OCI-M2 (cell line): ENCODE data around the gene SOX15.

Source experiments
- DNase-seq: peaks from one replicate; lab custom pipeline; 2025; ENCODE audit not compliant: unreplicated experiment; lab: John Stamatoyannopoulos, UW

The SOX15 gene

DNA sequence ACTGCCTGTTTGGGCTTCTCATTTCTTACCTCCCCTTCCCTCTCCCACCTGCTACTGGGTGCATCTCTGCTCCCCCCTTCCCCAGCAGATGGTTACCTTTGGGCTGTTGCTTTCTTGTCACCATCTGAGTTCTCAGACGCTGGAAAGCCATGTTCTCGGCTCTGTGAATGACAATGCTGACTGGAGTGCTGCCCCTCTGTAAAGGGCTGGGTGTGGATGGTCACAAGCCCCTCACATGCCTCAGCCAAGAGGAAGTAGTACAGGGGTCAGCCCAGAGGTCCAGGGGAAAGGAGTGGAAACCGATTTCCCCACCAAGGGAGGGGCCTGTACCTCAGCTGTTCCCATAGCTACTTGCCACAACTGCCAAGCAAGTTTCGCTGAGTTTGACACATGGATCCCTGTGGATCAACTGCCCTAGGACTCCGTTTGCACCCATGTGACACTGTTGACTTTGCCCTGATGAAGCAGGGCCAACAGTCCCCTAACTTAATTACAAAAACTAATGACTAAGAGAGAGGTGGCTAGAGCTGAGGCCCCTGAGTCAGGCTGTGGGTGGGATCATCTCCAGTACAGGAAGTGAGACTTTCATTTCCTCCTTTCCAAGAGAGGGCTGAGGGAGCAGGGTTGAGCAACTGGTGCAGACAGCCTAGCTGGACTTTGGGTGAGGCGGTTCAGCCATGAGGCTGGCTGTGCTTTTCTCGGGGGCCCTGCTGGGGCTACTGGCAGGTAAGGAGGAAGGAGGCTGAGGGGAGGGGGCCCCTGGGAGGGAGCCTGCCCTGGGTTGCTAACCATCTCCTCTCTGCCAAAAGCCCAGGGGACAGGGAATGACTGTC is 10.7 kb downstream of the SOX15 start, which contains the start of gene CD68:
CD68 (plus strand) TSS at position 638 of the 833 bp plus-strand sequence; CDS start at position 678, 40 bp downstream.
- DNase-seq: peak; percentile 69

DNA sequence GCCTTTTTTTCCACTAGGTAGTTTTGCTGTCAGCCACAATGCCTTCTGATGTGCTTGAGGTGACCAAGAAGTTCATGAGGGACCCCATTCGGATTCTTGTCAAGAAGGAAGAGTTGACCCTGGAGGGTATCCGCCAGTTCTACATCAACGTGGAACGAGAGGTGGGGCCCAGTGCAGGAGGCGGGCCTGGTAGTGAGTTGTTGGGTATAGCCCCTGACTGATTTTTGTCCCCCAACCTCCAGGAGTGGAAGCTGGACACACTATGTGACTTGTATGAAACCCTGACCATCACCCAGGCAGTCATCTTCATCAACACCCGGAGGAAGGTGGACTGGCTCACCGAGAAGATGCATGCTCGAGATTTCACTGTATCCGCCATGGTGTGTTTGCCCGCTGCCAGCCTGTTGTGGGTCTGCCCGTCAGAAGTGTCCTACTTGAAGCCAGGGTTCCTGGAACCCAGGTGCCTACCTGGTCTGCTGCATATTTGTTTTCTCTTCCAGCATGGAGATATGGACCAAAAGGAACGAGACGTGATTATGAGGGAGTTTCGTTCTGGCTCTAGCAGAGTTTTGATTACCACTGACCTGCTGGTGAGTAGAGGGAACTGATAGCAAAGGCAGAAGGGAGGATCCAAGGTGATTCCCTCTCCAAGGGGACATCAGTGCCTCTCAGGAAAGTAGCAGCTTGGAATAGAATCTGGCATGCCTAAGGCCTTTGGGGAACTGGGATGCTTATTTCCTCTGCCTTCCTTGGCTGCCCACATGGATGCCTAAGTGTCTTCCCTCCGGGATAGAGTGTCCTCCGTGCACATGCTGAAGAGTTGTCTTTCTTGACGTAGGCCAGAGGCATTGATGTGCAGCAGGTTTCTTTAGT is 12.3 kb downstream of the SOX15 start:
- no peak for DNase-seq

DNA sequence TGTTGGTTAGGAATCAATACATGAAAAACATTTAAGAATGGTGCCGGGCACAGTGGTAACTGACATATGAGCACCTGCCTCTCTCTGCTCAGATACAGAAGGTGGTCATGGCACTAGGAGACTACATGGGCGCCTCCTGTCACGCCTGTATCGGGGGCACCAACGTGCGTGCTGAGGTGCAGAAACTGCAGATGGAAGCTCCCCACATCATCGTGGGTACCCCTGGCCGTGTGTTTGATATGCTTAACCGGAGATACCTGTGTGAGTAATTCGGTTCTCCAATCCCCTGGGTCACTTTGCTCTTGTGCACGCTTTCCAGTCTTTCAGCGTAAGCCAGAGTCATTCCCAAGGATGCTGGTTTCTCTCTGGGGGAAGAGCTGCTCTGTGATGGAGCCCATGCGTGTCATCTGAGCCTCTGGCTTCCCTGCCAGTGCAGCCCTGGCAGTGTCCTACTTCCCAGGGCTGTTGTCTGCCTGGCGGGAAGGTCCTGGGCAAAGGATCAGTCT is 13.4 kb downstream of the SOX15 start:
- DNase-seq: no peak

DNA sequence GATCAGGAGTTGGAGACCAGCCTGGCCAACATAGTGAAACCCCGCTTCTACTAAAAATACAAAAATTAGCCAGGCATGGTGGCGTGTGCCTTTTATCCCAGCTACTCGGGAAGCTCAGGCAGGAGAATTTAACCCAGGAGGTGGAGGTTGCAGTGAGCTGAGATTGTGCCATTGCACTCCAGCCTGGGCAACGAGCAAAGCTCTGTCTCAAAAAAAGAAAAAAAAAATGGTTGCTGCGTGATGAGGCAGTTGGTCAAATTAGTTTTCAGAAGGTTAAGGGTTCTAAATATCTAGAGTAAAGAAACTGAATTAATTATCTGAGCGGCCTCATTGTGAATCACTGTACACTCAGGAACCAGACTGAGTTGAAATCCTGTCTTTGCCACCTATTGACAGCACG is 13.9 kb downstream of the SOX15 start:
- DNase-seq: no peak

DNA sequence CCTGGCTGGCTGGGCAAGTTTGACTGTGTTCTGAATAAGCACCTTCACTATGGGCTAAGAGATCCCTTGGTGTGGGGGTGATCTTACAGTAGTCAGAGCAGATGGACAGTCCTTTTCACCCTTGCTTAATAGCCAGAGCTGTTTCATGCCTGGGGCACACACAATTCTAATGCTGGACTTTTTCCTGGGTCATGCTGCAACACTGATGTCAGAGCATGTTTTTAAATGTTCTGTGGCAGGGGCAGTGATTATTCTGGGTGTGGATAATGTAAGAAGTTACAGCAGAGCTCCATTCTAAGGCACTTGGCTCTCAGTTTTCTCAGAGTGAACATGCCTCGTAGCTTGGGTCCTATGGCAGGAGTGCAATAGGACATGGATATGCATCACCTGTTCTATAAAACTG is 14.4 kb downstream of the SOX15 start:
- DNase-seq: no peak

DNA sequence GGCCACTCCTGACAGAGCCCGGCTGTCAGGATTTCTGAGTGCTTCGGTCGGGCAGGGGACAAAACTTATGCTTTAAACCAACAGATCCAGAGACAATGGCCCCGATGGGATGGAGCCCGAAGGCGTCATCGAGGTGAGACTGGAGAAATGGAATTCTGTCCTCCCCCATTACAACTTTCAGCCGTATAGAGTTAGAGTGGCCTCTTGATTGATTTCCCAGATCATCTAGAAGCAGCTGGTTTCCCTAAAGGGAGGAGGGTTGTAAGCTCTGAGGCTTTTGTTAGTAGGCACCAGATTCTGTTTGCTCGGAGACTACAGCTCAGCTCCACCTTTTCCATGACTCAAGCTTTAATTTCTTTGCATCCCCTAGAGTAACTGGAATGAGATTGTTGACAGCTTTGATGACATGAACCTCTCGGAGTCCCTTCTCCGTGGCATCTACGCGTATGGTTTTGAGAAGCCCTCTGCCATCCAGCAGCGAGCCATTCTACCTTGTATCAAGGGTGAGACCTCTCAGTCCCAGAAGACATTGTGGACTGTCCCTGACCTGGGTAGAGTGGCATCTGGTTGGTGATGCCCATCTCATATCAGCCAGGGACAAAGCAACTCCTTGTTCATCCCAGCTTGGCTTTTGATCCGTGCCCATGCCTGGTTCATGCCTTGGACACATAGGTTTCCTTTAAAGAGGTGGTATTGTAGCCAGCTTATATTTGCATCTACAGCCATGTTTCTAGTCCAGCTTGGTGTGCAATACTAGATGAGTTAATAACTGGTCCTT is 15.5 kb downstream of the SOX15 start:
- no peak for DNase-seq

DNA sequence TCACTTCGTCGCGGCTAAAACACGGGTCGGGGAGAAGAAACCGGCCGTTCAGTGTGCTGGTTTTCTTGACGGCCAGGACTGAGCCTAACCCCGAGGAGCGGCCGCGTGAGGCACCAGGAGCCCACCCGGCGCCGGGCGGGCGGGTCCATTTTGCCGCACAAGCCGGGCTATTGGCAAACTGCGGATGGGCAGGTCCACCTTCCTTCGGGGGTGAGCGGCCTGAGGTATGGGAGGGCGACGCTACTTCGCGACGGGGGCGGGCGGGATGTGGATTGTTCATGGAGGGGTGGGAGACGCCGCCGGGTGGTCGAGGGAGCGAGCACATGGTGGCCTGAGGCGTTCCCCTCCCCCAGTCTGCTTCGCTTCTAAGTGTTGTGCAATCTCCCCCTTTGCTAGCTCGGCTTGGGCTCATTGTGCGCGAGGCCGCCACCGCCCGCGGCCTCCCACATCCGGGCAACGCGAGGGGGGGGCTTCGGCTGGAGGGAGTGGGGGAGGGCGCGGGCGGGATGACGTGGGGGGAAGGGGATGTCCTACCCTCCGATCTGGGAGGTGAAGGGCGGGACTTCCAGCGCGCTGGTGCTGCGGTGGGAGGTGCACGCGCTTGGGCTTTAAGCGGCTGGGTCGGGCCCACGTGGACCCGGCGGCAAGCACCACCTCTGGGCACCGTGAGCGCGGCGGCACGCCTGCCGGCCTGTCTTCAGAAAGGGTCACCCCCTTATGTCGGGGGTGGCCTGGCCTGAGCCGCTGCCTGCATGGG is 16.4 kb downstream of the SOX15 start:
- no peak for DNase-seq

DNA sequence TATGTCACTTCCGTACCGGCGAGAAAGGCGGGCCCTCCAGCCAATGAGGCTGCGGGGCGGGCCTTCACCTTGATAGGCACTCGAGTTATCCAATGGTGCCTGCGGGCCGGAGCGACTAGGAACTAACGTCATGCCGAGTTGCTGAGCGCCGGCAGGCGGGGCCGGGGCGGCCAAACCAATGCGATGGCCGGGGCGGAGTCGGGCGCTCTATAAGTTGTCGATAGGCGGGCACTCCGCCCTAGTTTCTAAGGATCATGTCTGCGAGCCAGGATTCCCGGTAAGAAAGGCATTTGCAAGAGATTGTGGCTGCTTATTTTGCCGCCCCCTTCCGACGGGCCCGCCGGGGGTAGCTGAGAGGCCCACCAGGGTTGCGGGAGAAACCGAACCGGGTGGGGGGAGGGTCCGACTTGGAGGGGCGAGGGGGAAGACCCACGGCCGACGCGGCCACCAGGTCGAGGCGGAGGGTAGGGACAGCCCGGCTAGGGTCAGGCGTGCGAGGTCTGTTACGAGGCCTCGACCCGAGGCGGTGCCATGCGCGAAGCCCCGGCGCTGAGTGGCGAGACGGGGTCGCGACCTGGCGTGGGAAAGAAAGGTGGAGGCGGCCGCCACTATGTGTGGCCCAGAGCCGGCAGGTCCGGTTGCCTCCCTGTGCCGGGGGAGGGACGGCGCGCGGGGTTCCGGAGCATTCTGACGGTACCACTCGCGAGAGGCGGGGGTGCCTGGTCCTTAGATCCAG is 17.1 kb downstream of the SOX15 start:
- peak; percentile 96 for DNase-seq

DNA sequence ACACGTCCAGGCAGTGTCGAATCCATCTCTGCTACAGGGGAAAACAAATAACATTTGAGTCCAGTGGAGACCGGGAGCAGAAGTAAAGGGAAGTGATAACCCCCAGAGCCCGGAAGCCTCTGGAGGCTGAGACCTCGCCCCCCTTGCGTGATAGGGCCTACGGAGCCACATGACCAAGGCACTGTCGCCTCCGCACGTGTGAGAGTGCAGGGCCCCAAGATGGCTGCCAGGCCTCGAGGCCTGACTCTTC is 17.6 kb downstream of the SOX15 start:
- no peak for DNase-seq

DNA sequence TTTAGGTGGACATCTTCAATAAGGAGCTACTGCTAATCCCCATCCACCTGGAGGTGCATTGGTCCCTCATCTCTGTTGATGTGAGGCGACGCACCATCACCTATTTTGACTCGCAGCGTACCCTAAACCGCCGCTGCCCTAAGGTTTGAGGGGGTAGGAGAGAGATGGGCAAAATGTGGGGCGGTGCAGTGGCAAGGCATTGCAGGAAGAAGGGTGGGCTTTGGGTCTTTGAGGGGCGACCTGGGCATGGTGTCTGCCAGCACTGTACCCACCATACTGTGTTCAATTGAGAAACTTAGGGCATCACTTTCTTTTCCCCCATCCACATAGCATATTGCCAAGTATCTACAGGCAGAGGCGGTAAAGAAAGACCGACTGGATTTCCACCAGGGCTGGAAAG is 19.5 kb downstream of the SOX15 start:
- no peak for DNase-seq

DNA sequence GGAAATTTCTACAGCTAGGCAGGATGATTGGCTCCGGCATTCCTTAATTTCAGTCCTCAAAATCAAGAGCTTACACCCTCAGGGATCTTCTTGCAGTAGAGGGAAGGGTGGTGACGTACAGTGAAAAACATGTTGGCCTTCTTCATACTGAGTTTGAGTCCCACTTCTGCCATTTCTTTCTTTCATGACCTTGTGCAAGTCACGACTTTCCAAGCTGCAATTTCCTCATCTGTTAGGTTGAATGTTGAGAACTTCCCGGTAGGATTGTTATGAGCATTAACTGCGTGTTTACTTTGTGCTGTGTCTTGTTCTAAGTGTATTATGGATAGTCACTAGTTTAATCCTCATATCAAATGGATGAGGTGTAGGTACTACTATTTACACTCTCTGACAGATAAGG is 20.3 kb downstream of the SOX15 start:
- DNase-seq: no peak

DNA sequence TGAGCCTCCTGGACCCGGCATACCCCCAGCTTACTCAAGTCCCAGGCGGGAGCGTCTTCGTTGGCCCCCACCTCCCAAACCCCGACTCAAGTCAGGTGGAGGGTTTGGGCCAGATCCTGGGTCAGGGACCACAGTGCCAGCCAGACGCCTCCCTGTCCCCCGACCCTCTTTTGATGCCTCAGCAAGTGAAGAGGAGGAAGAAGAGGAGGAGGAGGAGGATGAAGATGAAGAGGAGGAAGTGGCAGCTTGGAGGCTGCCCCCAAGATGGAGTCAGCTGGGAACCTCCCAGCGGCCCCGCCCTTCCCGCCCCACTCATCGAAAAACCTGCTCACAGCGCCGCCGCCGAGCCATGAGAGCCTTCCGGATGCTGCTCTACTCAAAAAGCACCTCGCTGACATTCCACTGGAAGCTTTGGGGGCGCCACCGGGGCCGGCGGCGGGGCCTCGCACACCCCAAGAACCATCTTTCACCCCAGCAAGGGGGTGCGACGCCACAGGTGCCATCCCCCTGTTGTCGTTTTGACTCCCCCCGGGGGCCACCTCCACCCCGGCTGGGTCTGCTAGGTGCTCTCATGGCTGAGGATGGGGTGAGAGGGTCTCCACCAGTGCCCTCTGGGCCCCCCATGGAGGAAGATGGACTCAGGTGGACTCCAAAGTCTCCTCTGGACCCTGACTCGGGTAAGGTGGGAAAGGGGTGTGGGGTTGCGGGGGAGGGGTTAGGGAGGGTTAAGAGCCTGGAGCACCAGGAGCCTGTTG is 26.6 kb downstream of the SOX15 start:
- no peak for DNase-seq

DNA sequence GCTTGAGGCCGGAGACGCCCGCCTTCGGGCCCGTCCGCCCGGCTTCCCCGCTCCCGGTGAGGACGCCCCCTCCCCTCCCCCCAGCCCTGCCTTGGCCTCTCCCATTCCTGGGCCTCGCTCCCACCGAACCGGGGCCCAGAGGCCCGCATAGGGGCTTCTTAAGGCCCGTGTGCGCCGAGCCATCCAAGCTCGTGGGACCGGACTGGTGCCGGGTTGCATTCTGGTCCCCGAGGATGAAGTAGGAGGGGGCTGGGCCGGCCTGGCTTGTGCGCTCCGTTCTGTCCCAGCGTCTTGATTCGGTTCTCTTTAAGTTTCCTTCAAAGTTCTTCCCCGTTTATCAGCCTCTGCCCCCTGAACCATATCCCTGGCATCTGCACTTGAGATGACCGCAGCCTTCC is 27.7 kb downstream of the SOX15 start:
- no peak for DNase-seq

DNA sequence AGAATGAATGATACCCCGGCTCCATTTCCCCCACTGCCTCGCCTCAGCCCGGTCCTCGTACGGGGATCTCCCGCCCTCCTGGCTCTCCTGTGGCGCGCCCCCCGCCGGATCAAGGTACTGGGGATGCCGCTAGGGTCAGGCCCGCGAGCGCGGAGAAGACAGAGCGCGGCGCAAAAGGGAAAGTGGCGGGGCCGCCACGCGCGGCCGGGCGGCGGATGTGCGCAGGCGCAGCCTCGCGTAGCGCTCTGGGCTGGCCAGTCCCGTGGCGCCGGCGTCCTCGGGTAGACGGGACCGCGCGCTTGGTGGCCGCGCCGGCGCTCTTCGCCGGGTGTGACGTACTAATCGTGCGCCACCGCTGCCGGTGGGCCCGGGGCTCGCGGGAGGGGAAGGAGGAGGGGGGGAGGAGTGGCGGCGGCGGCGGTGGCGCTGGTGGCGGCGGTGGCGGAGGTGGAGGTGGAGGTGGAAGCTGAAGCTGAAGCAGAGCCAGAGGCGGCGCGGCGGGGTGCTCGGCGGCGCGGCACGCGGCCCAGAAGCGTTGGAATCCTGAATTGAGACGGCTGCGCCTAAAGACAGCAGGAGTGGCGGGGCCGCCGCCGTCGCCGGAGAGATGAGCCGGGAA is 28.2 kb downstream of the SOX15 start, which contains the start of gene SENP3:
SENP3 (plus strand) TSS at position 331 of the 619 bp plus-strand sequence. CDS start 1,158 bp downstream, outside the sequence.
- DNase-seq: no peak

DNA sequence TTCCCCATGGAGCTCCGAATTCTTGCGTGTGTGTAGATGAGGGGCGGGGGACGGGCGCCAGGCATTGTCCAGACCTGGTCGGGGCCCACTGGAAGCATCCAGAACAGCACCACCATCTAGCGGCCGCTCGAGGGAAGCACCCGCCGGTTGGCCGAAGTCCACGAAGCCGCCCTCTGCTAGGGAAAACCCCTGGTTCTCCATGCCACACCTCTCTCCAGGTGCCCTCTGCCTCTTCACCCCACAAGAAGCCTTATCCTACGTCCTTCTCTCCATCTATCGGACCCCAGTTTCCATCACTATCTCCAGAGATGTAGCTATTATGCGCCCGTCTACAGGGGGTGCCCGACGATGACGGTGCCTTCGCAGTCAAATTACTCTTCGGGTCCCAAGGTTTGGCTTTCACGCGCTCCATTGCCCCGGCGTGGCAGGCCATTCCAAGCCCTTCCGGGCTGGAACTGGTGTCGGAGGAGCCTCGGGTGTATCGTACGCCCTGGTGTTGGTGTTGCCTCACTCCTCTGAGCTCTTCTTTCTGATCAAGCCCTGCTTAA is 28.8 kb downstream of the SOX15 start:
- DNase-seq: no peak

DNA sequence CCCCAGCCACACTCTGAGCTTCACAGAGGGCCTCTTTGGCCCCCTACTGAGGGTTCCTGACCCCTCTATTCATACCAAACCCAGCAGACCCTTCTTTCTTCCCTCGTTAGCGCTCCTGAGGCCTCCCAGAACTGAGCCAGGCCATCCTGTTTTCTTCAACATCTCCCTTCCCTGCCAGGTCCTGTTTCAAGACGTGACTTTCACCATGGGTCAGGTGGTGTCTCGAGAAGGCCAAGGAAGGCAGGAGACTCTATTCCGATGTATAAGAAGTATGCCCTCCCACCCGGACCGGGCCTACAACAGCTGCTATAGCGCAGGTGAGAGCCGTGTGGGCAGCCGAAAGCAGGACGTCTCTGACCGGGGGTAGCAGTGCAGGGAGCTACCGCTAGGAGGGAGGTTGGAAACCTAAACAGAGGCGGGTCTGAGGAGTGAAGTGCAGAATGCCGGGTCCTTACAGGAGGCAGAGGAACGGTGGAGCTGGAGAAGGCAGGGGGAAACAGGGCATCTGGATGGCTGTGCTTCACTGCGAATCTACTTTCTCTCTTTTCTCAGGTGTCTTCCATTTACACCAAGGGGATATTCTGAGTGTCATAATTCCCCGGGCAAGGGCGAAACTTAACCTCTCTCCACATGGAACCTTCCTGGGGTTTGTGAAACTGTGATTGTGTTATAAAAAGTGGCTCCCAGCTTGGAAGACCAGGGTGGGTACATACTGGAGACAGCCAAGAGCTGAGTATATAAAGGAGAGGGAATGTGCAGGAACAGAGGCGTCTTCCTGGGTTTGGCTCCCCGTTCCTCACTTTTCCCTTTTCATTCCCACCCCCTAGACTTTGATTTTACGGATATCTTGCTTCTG is 29.5 kb downstream of the SOX15 start:
- DNase-seq: no peak
